SU-DHL-6 (cell line): ENCODE results near the gene RAMP3.
"Not testable (repeated sequence)": the region's sequence is repeated elsewhere in the genome, so short reads cannot be mapped to it uniquely, and the experiment has no call there.

Source experiments
- H2AFZ ChIP-seq: fragments of 200-600 bp; sonication (generic); 2 replicates; pipeline ENCODE4 v1.6.1; 2014; ENCODE audit warnings: low read depth, mild to moderate bottlenecking, moderate library complexity, mixed read lengths, antibody characterized with exemption, low read length; ENCODE audit not compliant: severe bottlenecking
- H3F3A ChIP-seq: fragments of 200-600 bp; shearing (Covaris generic); 2 replicates; pipeline ENCODE4 v1.6.0; 2016; ENCODE audit warnings: antibody characterized with exemption, mild to moderate bottlenecking; ENCODE audit not compliant: insufficient read depth
- H3K27ac ChIP-seq: fragments of 200-600 bp; sonication (generic); 2 replicates; pipeline ENCODE4 v1.5.1; 2016; ENCODE audit warnings: low read depth, mild to moderate bottlenecking, low read length, moderate library complexity, mixed read lengths
- H3K27me3 ChIP-seq: fragments of 200-600 bp; sonication (generic), shearing (Covaris generic); 2 replicates; pipeline ENCODE4 v1.6.0; 2014; ENCODE audit warnings: mild to moderate bottlenecking, low read length
- H3K36me3 ChIP-seq: fragments of 200-600 bp; sonication (generic); 2 replicates; pipeline ENCODE4 v1.6.1; 2014; ENCODE audit warnings: mild to moderate bottlenecking, low read length, mixed read lengths
- H3K4me2 ChIP-seq: fragments of 300-600, 200-600 bp; shearing (Covaris generic), sonication (generic); 2 replicates; pipeline ENCODE4 v1.6.0; 2014; ENCODE audit warnings: low read length, low read depth, mild to moderate bottlenecking; ENCODE audit not compliant: poor library complexity, severe bottlenecking
- H3K4me3 ChIP-seq: fragments of 200-600 bp; sonication (generic); 2 replicates; pipeline ENCODE4 v1.5.1; 2014; ENCODE audit warnings: antibody characterized with exemption, low read length, mild to moderate bottlenecking, mixed read lengths; ENCODE audit not compliant: insufficient read depth, poor library complexity, severe bottlenecking
- H3K79me2 ChIP-seq: fragments of 200-600 bp; sonication (generic); 2 replicates; pipeline ENCODE4 v1.6.1; 2014; ENCODE audit warnings: mild to moderate bottlenecking, low read length, moderate library complexity; ENCODE audit not compliant: insufficient read depth
- H3K9ac ChIP-seq: fragments of 200-600 bp; sonication (generic); 2 replicates; pipeline ENCODE4 v1.7.0; 2014; ENCODE audit warnings: mild to moderate bottlenecking, low read length
- H3K9me2 ChIP-seq: fragments of 200-600 bp; sonication (generic); replicated peaks from 2 replicates; pipeline ENCODE4 v1.6.1; 2014; ENCODE audit warnings: low read length; ENCODE audit not compliant: insufficient read depth
- H3K9me3 ChIP-seq: fragments of 200-600 bp; sonication (generic); 2 replicates; pipeline ENCODE4 v1.6.1; 2014; ENCODE audit warnings: low read length, mixed read lengths; ENCODE audit not compliant: insufficient read depth
- H4K20me1 ChIP-seq: fragments of 200-600 bp; sonication (generic); 2 replicates; pipeline ENCODE4 v1.6.1; 2014; ENCODE audit warnings: low read depth, mild to moderate bottlenecking, antibody characterized with exemption, low read length, moderate library complexity, mixed read lengths
- EZH2phosphoT487 ChIP-seq: fragments of 200-600 bp; sonication (generic), shearing (Covaris generic); conservative IDR thresholded peaks from 2 replicates; pipeline ENCODE4 v1.6.1; 2018; ENCODE audit warnings: mild to moderate bottlenecking, antibody characterized with exemption, low read length, moderate library complexity, mixed read lengths
- TF ChIP-seq, protein P1 (sequence below): fragments of 200-600 bp; sonication (generic); IDR thresholded peaks from one replicate; pipeline ENCODE4 v1.5.1; 2017; ENCODE audit warnings: antibody characterized with exemption, mild to moderate bottlenecking, low read length, moderate library complexity; ENCODE audit not compliant: insufficient read depth, poor library complexity, severe bottlenecking

RAMP3 gene

DNA sequence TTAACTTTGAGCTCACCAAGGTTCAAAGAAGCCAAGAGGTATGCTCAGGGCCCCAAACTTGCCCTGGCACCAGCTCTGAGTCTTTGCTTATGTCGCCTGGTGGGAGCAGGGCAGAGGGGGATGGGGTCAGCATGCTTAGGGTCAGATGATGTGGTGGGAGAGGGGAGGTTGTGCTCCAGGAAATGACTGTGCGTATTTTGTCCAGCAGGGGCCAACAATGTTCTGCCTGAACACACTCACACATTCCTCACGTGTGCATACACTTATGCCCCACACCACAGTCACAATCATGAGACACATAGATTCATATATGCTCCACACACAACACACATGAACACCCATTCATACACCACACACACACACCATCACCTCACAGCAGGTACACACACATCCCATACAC lies 4.4 kb upstream of the RAMP3 start:
- no peak overlapping the region for H3K27ac ChIP-seq
- H3K4me2 ChIP-seq: no peak overlapping the region
- no peaks in the 10 kb centered on the region for H3K36me3 ChIP-seq
- H3K9me2 ChIP-seq: no peaks in the 10 kb centered on the region
- no peak overlapping the region for H3K9ac ChIP-seq
- no peaks in the 10 kb centered on the region for H3K27me3 ChIP-seq
- H3K79me2 ChIP-seq: no peaks in the 10 kb centered on the region
- H4K20me1 ChIP-seq: no peaks in the 10 kb centered on the region
- no peak overlapping the region for H2AFZ ChIP-seq
- no peak overlapping the region for H3K4me3 ChIP-seq
- no peak for TF ChIP-seq EZH2phosphoT487
- TF ChIP-seq, protein P1, sequence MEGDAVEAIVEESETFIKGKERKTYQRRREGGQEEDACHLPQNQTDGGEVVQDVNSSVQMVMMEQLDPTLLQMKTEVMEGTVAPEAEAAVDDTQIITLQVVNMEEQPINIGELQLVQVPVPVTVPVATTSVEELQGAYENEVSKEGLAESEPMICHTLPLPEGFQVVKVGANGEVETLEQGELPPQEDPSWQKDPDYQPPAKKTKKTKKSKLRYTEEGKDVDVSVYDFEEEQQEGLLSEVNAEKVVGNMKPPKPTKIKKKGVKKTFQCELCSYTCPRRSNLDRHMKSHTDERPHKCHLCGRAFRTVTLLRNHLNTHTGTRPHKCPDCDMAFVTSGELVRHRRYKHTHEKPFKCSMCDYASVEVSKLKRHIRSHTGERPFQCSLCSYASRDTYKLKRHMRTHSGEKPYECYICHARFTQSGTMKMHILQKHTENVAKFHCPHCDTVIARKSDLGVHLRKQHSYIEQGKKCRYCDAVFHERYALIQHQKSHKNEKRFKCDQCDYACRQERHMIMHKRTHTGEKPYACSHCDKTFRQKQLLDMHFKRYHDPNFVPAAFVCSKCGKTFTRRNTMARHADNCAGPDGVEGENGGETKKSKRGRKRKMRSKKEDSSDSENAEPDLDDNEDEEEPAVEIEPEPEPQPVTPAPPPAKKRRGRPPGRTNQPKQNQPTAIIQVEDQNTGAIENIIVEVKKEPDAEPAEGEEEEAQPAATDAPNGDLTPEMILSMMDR: no peak
- H3K9me3 ChIP-seq: no peaks in the 10 kb centered on the region
- H3F3A ChIP-seq: no peaks in the 10 kb centered on the region

DNA sequence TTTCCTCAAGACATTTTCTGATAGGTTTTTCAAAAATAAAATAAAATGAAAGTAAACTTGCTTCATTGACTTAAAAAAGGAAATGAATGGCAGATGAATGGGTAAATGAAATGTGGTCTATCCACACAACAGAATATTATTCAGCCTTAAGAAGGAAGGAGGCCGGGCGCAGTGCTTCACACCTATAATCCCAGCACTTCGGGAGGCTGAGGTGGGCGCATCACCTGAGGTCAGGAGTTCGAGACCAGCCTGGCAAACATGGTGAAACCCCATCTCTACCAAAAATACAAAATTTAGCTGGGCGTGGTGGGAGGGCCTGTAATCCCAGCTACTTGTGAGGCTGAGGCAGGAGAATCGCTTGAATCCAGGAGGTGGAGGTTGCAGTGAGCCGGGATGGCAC lies 3.7 kb upstream of the RAMP3 start:
- H3K4me3 ChIP-seq, H2AFZ ChIP-seq, H3F3A ChIP-seq, H3K9me3 ChIP-seq, H3K4me2 ChIP-seq, H3K27ac ChIP-seq, H3K9me2 ChIP-seq, H3K9ac ChIP-seq, H4K20me1 ChIP-seq, H3K36me3 ChIP-seq, H3K27me3 ChIP-seq, H3K79me2 ChIP-seq: not testable (repeated sequence)

DNA sequence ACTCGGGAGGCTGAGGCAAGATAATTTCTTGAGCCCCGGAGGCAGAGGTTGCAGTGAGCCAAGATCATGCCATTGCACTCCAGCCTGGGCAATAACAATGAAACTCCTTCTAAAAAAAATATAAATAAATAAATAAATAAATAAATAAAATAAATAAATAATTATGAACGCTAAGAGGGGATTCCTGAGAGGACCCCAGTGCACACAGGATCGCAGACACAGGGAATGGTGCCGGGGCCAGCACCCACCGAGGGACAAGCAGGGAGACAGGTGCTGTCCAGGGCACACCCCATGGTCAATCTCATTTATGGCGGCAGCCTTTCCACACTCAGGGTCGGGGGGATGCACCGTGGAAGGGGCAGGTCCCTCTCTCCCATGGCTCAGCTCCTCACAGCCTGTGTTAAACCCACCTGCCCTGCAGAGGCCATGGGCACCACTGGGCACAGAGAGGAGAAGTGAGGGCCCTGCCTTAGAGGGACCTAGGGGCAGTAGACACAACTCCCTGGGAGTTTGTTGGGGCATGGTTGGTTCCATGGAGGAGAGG lies 2.2 kb upstream of the RAMP3 start:
- no peaks in the 10 kb centered on the region for H3K9me2 ChIP-seq
- no peaks in the 10 kb centered on the region for H3K79me2 ChIP-seq
- H3F3A ChIP-seq: no peaks in the 10 kb centered on the region
- H3K9me3 ChIP-seq: no peaks in the 10 kb centered on the region
- H3K4me3 ChIP-seq: no peak overlapping the region
- no peak overlapping the region for H3K9ac ChIP-seq
- no peak overlapping the region for H3K4me2 ChIP-seq
- H3K36me3 ChIP-seq: no peaks in the 10 kb centered on the region
- no peak overlapping the region for H2AFZ ChIP-seq
- no peaks in the 10 kb centered on the region for H3K27me3 ChIP-seq
- no peak overlapping the region for H3K27ac ChIP-seq
- H4K20me1 ChIP-seq: no peaks in the 10 kb centered on the region
- TF ChIP-seq, protein P1: no peak
- no peak for TF ChIP-seq EZH2phosphoT487

DNA sequence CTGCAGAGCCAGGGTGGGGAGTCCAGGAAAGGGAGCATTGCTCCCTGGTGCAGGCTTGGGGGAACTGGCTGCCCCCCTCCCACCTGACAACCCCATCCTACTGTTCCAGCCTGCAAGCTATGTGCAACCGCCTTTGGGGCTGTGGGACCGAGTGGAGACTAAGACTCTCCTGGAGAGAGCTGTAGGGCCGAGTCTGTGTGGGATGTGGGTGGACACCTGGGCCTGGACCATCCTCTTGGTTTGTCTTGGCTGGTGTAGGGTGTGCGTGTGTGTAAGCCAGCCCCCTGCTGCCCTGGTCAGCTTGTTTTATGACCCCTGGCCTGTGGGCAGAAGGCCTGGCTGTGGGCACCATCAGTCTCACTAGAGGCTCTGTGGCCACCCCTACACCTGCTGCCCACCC lies 1.6 kb upstream of the RAMP3 start:
- H4K20me1 ChIP-seq: no peaks in the 10 kb centered on the region
- H3K36me3 ChIP-seq: no peaks in the 10 kb centered on the region
- H3K9ac ChIP-seq: no peak overlapping the region
- no peaks in the 10 kb centered on the region for H3F3A ChIP-seq
- TF ChIP-seq, protein P1: no peak
- no peak for TF ChIP-seq EZH2phosphoT487
- no peaks in the 10 kb centered on the region for H3K79me2 ChIP-seq
- H3K9me3 ChIP-seq: no peaks in the 10 kb centered on the region
- H3K27me3 ChIP-seq: no peaks in the 10 kb centered on the region
- no peak overlapping the region for H3K4me2 ChIP-seq
- H3K27ac ChIP-seq: no peak overlapping the region
- H2AFZ ChIP-seq: no peak overlapping the region
- no peak overlapping the region for H3K4me3 ChIP-seq
- no peaks in the 10 kb centered on the region for H3K9me2 ChIP-seq
